Activated CD8-positive, alpha-beta memory T cell treated with anti-CD3 and anti-CD28 coated beads, Interleukin-2, amount 50 U/mL, for 1 hour (primary cell): ENCODE measurements around the gene INKA2.

ENCODE experiments used
- DNase-seq: peaks from one replicate; pipeline ENCODE4 v3.0.0-alpha.2; 2020; ENCODE audit errors: extremely low read depth

Gene INKA2

DNA sequence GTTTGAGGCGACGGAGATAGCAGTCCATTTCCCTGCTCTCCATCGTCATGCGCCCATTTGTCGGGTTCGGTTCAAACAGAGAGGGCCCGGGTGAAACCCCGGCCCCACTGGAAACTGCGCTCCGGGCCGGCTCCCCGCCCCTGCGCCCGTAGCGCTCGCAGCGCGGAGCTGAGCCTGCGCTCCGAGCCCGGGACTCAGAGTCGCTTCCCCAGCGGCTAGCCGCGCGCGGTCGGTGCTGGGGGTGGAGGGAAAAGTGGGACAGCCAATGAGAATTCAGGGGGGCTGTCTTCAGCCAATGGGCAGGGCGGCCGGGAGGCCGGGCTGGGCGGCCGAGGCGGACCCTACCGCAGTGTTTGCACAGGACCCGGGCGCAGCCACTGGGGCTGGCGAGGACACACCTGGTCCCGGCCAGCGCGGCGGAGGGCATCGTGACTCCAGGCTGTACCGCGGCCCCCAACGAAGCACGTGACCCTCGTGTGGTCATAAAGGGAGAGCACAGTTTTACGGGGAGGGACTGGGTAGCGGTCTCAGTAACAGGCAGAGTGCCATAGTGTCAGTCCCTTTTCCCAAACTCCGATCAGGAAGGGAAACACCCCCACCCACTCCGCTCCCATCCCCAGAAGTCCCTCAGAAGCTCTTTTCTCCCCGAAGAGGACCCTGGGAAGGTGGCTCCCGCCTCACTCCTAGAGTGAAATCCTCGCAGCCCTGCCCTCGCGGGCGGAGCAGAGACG, at the start of gene INKA2:
Gene INKA2, minus strand, starts transcription at position 202 of the 731 bp plus-strand sequence. Its CDS starts 153 bp downstream, at position 49.
- peak; percentile 19 for DNase-seq

DNA sequence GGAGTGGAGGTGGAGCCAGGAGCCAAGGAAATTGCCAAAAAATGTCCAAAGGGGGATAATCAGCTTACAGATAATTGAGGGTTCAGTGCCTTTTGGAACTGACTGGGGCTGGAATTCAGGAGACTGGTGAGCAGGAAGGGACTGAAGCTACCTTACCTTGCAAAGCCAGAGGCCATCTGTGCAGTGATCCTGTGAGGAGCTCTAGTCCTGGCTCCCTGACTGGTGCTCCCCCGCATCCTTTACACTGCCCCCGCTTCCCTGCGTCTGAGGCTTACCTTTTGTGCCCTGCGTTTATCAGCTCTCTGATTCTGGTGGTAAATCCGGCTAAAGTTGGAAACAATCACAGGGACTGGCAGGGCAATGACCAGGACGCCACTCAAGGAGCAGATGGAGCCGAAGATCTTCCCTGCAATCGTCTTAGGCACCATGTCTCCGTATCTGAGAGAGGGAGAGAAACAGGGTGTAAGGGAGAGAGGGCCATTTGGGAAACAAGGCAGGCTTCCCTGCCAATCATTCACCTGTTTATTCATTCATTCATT, 47.5 kb upstream of the INKA2 start:
- DNase-seq = no peak

DNA sequence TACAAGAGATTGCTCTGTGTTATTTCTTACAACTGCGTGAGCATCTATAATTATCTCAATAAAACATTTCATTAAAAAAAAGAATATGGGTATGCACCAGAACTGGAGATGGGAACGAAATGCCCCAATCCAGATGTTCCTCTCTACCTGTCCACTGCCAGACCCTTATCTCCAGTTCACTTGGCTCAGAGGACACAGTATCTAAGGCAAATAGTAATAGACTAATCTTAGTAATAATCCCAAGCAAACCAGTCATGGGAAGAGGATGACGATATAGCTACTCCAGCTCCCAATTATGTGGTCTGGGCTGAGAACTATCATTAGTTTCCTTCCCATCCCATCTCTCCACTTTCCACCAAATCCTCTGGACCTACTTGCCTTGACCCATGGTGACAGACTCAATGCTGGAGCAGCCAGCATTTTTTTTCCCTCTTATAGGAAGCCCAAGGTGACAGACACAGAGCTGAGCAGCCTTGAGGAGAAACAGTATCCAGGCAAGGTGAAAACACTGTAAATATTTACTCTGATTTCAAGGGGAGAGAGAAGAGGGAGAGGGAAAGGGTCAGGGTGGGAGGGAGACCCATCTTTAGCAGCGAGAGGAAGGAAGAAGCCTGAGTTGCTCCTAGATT, 45.2 kb upstream of the INKA2 start:
- DNase-seq = no peak

DNA sequence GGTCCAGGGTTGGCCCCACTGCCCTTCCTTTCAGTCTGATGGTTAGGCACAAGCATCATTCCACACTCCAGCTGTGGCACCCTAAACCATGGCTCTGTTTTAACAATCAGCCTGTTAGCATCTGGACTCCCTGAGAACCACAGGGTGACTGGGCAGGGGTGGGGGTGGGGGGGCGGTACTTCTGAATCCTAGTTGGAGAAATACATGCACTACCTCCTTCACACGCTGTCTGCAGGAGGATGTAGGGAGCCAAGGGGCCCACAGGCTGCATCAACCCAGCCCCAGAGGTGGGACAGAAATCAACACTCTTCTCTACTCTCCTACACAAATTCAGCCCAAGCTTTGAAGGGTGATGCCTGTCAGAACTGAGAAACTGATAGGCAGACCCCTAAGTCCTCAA, 40.4 kb upstream of the INKA2 start:
- DNase-seq = no peak

DNA sequence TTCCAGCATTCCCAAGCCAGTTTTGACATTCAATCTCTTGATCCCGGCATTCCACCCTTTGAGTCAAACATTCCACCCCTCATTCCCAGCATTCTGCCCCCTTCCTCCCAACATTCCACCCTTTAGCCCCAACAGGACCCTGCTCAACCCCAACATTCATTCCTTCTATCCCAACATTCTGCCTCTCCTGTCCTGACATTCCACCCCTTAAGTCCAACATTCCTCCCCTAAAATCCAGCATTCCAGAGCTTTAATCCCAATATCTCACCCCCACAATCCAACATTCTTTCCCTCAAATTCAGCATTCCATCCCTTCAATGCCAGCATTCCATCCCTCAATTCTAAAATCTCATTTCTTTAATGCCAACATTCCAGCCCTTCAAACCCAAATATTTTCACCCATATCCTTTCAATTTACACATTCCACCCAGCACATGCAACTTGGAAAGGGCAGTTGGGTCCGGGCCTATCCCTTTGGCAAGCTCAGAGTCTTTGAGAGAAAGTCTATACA, 39.4 kb upstream of the INKA2 start:
- no peak for DNase-seq

DNA sequence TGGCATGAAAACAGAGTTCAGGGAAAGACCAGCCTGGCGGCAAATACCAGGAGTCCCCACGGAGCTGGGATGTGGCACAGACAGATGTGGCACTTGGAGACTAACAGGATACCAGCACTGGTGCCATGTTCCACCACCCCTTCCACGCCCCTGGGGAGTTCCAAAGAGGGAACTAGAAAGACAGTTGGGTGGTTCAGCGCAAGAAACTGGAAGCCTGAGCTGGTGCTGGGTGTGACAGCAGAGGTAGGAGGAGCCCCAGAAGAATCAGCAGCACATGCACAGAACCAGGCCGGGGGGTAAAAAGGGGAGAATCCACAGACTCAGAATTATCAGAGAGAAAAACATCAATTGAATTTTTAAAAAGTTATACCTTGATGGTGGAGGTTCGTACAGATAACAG, 38.9 kb upstream of the INKA2 start:
- DNase-seq = no peak

DNA sequence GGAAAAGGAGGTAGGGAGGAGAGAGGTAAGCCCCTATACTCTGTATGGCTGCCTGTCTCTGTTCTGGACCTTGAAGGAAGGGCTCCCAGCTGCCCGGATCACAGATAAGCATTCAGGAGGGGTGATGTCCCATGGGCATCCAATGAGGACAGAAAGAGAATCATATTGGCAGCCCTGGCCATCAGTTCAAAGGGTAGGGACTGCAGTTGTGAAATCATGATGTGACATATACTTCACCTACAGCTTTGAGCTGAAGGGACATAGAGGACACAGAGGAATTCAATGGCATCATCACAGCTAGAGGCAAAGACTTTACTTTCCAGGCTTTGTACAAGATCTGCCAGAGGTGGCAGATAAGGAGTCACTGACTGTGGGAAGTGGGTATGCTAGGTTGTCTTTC, 38.1 kb upstream of the INKA2 start:
- no peak for DNase-seq

DNA sequence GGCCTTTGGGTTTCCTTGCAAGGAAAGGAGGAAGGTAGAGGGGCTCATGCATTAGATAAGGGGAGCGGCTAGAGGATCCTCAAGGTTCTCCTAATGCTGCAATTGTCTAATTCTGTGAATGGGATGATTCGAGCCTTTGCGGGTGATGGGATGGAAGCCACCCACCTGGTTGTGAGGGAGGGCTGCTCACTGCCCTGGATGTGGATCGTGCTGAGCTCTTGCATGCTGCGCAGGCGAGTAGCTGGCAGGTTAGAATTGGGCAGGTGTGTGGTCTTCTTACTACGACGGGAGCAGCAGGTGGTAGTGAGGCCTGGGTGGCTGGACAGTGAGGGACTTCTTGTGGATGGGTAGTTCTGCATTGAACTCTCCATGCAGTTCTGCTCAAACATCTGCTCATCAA, 37.7 kb upstream of the INKA2 start:
- no peak for DNase-seq

DNA sequence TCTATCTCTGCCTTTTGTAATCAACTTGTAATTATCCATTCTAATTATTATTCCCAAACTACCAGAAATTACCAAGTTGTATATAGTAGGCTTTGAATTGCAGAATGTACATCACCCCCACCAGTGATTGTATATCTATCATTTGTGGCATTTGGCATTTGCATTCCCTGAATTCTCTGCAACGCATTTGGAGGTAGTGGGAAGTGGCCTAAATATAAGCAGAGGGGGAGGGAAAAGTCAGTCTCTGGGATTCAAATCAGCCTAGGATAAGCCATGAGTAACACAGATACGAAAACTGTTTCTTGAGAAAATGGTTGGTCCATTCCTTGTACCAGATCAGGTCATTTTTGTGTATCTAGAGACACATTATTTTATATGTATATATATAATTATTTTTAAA, 37.2 kb upstream of the INKA2 start:
- no peak for DNase-seq

DNA sequence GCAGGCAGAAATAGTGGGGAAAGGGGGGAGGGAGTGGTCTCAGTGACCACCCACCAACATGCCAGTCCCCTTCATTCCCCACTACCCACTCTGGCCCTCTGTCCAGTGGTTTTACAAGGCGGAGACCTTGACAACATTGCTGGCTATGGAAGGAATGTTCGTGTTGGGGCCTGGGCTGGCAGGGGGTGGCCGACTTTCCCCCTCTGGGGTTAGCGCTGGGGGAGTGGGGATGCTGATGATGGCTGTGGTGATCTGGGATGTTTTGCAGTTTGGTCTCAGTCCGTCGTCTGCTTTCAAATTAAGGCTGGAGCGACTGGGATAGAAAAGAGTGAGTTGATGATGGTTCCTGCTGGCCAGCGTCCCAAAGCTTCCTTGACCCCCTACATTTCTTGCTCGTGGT, 36.8 kb upstream of the INKA2 start:
- no peak for DNase-seq

DNA sequence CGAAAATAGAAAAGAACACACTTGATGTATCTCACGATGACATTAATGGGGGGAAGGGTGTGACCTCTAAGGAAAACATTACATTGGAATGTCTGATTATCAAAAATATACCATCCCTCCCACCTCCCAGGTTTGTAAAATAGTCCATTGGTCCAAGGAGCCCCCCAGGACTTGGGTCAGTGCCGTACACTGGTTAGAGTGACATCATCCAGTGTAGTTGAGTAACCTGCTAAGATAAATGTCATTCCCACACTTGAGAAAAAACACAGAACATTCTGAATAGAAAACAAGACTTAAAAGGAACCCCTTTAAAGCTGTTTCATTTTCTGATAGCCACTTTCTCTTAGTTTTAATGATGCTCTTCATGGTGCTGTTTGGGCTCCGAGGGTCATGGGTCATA, 31.7 kb upstream of the INKA2 start:
- DNase-seq = no peak

DNA sequence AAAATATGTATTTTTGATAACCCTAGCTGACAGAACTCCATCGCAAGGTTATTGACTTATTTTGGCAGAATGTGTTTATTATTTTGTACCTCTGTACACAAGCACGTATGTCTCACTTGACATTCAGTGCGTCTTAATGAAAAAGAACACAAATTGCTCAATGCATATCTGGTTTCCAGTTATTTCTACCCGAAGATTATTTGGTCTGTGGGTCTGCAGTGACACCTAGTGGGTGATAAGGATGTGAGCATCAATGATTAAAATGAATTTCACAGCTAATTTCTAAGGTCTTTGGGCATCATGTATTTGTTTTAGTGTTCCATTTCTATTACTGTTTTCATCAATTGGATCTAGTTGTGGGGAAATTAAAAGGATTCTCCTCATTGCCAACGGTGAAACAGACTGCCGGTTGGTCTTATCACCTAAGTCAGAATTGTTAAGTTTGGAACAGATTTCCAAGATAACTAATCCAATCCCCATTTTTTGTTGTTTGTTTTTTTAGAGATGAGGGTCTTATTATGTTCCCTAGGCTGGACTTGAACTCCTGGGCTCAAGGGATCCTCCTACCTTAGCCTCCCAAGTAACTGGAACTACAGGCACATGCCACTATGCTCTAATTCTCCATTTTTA, 30.4 kb upstream of the INKA2 start:
- DNase-seq = no peak

DNA sequence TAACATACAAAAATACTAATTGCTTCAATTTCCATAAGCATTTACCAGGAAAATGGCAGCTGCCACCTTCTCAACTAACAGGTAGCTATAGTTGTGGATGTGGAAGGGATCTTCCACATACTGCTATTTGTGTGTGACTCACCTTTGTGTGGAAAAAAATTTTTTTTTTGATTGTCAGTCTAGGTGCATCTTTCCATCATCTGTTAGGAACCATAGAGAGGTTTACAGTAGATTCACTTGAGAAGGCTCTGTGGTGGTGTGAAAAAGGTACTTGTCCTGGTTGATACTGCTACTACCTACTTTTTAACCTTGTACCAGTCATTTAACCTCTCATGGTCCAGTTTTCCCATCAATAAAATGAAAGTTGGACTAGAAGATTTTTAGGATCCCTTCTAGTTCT, 29.4 kb upstream of the INKA2 start:
- no peak for DNase-seq

DNA sequence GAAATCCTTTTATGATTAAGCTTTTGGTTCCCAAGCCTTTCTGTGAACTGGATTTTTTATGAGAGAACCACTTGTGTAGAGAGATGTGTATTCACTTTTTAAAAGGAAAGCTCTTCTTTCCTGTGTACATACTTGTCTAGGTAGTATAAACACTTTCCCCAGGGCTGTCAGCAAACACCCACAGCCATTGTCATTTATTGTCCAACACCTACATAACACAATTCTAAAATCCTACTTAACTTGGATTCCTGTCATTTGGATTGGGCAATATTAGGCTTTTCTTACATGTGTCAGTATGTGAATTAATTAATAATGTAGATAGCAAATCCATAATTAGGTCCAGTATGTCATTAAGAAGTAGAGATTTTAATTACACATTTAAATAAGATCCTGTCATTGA, 28.8 kb upstream of the INKA2 start:
- DNase-seq = no peak

DNA sequence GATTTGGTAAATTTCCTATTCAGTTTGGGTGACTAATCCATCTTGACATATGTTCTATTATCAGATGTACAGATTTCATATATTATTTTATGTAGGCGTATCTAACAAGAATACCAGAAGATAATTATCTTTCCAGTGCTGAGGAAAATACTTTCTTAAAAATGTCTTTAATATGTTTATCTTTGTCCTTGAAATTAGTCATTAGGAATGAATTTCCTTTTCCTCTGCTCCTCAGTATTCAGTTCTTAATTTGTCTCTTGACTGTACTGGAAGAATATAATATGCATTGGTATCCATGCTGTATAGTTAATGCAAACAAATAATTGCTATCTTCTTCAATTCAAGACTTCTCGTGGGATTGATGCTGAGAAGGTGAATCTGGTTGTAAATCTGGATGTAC, 23.1 kb upstream of the INKA2 start:
- DNase-seq = no peak

DNA sequence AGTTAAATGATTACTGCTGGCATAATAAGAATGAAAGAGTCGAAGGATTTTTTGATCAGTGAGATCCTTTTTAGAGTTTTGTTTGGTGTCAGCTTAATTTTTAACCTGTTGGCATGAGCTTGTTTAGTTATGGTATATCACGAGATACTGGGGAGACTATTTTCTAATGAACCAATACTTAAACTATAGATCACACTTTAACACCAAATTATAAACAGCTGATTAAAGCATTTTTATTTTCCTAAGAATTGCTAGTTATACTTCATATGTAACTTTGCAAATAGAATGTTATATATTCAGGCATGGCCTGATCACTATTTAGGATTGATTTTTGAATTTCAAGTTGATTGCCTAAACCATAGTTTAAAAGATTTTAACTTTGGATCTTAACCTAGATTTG, 22.5 kb upstream of the INKA2 start:
- no peak for DNase-seq

DNA sequence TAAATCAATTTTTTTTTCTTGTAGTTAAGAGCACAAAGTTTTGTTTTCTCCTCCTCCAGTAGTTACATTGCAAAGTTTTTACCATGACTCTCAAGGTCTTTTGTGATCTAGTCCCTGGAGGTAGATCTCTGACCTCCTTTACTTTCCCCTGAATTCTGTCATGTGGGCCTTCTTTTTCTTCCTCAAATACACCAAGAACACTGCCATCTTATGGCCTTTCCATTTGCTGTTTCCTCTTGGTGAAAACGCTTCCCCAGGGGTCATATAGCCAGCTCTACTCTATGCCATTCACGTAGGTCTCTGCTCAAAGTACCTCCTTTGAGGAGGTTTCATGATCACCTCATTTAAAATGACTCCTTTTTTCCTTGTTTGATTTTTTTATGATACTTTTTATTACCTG, 19.2 kb upstream of the INKA2 start:
- no peak for DNase-seq

DNA sequence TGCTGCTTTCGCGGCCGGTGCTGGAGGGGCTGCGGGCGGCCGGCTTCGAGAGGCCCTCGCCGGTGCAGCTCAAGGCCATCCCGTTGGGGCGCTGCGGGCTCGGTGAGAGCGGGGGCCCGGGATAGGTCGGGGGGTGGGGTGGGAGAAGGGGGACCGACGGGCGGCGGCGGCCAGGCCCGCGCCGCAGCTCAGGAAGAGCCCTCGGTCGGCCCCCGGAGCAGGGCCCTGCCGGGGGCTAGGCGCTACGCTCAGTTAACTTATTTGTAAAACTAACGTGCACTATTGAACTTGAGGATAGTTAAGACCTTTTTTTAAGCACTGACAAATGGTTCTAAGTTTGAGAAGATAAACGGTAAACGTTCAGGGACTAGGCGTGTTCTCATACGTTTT, 16.9 kb upstream of the INKA2 start:
- DNase-seq = no peak

DNA sequence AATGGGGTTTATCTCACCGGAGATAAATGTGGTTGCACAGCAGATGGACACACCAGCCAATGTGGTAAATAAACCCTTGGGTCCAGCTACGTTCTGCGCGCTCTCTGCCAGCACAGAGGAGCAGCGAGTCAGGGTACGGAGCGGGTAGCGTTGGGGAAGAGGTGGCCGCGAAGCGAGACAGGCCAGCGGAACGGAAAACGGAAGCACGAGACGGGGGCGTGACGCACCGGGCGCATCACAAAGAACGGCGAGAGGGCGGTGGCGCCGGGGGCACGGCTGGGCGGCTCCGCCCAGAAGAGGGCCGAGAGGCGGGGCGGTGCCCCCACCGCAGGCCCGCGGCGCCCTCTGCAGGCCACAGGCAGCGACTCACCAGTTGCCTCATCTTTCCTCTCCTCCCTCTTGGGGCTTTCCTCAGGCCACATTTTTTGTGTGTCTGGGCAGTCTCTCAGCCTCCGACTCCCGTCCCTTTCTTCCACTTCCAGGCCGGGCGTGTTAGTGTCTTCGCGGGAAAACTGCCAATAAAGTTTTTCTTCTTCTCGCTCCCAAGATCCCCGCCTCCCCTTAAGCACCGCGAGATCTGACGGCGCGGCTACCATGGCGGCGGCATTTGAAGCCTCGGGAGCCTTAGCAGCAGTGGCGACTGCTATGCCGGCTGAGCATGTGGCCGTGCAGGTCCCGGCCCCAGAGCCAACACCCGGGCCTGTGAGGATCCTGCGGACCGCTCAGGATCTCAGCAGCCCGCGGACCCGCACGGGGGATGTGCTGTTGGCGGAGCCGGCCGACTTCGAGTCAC, 16.3 kb upstream of the INKA2 start, which contains the start of gene DDX20:
Gene DDX20, plus strand, starts transcription at position 571 of the 793 bp plus-strand sequence. Its CDS starts 24 bp downstream, at position 595.
- DNase-seq = peak; percentile 81

DNA sequence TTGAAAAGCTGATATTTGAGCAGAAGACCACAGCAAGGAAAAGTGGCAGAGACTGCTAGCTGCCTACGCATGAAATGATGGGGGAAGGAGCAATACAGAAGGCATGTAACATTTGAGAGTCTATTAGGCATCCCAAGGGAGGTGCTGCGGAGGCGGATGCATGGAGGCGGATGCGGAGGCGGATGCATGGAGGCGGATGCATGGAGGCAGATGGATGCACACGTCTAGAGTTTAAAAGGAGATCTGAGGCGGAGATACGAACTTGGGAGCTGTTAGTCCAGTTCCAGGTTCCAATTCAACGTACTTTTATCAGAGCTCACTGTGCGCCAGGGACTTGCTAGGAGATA, 15.8 kb upstream of the INKA2 start:
- no peak for DNase-seq

DNA sequence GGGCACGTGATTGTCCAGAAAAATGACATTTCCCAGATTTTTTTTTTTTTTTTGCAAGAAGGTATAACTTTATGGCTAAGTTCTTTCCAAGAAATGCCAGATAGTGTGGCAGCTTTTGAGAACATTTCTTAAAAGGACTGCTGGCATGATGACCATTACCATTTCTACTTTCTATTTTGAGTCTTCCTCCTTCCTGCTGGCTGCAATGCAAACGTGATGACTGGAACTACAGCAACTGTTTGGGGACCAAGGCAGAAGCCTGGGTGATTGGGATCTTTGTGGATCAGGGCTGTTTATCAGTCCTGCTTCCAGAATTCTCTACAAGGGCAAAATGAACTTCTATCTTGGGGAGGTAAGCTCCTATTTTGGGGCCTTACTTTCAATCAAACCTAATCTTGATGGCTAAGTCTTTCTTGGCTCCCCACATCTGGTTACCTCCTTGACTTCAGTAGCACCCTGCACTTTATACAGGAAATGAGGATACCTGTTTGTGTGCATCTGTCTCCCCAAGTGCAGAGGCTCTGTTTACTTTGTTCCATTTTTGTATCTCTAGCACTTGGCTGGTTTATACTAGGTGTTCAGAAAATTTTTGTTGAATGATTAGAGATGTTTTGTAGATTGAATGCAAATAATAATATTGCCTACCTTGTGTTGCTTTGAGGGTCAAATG, 12.8 kb upstream of the INKA2 start:
- DNase-seq = no peak
